SK-N-SH treated with all-trans-retinoic acid at 6 μM for 48 hours (cell line): ENCODE data around the gene DUS4L.

Experiments used
- ATAC-seq: fragments of 200-7000 bp; cut with Tn5 transposase; 3 replicates; pipeline ENCODE4 v1.9.1; 2020; ENCODE audit warnings: mild to moderate bottlenecking, moderate library complexity
- BACH2 ChIP-seq: fragments of 250-450 bp; sonication (Bioruptor Pico); IDR thresholded peaks from 2 replicates; pipeline ENCODE4 v1.9.0; 2021; ENCODE audit warnings: mild to moderate bottlenecking, borderline replicate concordance
- CSDC2 ChIP-seq: fragments of 250-450 bp; sonication (Bioruptor Pico); IDR thresholded peaks from 2 replicates; pipeline ENCODE4 v1.5.0; 2020; ENCODE audit warnings: mild to moderate bottlenecking, moderate library complexity
- ESRRG ChIP-seq: fragments of 250-450 bp; sonication (Bioruptor Pico); IDR thresholded peaks from 2 replicates; pipeline ENCODE4 v1.6.1; 2021; ENCODE audit warnings: mild to moderate bottlenecking
- GLIS3 ChIP-seq: fragments of 250-450 bp; sonication (Bioruptor Pico); IDR thresholded peaks from 2 replicates; pipeline ENCODE4 v1.5.0; 2020; ENCODE audit warnings: mild to moderate bottlenecking, moderate library complexity
- ISL1 ChIP-seq: fragments of 250-450 bp; sonication (Bioruptor Pico); IDR thresholded peaks from 2 replicates; pipeline ENCODE4 v2.1.2; 2022; ENCODE audit warnings: mild to moderate bottlenecking, moderate library complexity
- OSR1 ChIP-seq: fragments of 250-450 bp; sonication (Bioruptor Pico); IDR thresholded peaks from 2 replicates; pipeline ENCODE4 v1.8.0; 2022; ENCODE audit warnings: moderate library complexity, mild to moderate bottlenecking, inconsistent platforms
- SNAI2 ChIP-seq: fragments of 250-450 bp; sonication (Bioruptor Pico); IDR thresholded peaks from 2 replicates; pipeline ENCODE4 v1.5.0; 2020; ENCODE audit warnings: mild to moderate bottlenecking, moderate library complexity
- TCF4 ChIP-seq: fragments of 250-450 bp; sonication (Bioruptor Pico); IDR thresholded peaks from 2 replicates; pipeline ENCODE4 v1.8.0; 2021; ENCODE audit warnings: mild to moderate bottlenecking, moderate library complexity, borderline replicate concordance
- TOX ChIP-seq: fragments of 250-450 bp; sonication (Bioruptor Pico); IDR thresholded peaks from 2 replicates; pipeline ENCODE4 v1.8.0; 2021; ENCODE audit warnings: mild to moderate bottlenecking, moderate library complexity, borderline replicate concordance
- ZC3H10 ChIP-seq: fragments of 250-450 bp; sonication (Bioruptor Pico); IDR thresholded peaks from 2 replicates; pipeline ENCODE4 v1.5.1; 2021; ENCODE audit warnings: mild to moderate bottlenecking, moderate library complexity
- ZFP3 ChIP-seq: fragments of 250-450 bp; sonication (Bioruptor Pico); IDR thresholded peaks from 2 replicates; pipeline ENCODE4 v1.5.0; 2020; ENCODE audit warnings: mild to moderate bottlenecking, moderate library complexity
- ZFP30 ChIP-seq: fragments of 450-650 bp; formaldehyde crosslinking; IDR thresholded peaks from 2 replicates; pipeline ENCODE4 v1.5.0; 2022; ENCODE audit warnings: mild to moderate bottlenecking, moderate library complexity
- ZNF8 ChIP-seq: fragments of 450-650 bp; formaldehyde crosslinking; IDR thresholded peaks from 2 replicates; pipeline ENCODE4 v1.5.0; 2020; ENCODE audit warnings: mild to moderate bottlenecking, moderate library complexity
- TF ChIP-seq, protein P1 (sequence below): fragments of 250-450 bp; sonication (Bioruptor Pico); IDR thresholded peaks from 2 replicates; pipeline ENCODE4 v1.5.0; 2020; ENCODE audit warnings: mild to moderate bottlenecking, moderate library complexity
- TF ChIP-seq, protein P2 (sequence below): fragments of 250-450 bp; sonication (Bioruptor Pico); IDR thresholded peaks from 2 replicates; pipeline ENCODE4 v1.8.0; 2021; ENCODE audit warnings: low read depth, mild to moderate bottlenecking, moderate library complexity, borderline replicate concordance
- TF ChIP-seq, protein P3 (sequence below): fragments of 250-450 bp; sonication (Bioruptor Pico); IDR thresholded peaks from 2 replicates; pipeline ENCODE4 v1.5.1; 2020; ENCODE audit warnings: low read depth, mild to moderate bottlenecking, moderate library complexity
- TF ChIP-seq, protein P4 (sequence below): fragments of 250-450 bp; sonication (Bioruptor Pico); IDR thresholded peaks from 2 replicates; pipeline ENCODE4 v1.8.0; 2020; ENCODE audit warnings: mild to moderate bottlenecking, moderate library complexity, borderline replicate concordance

DUS4L gene

DNA sequence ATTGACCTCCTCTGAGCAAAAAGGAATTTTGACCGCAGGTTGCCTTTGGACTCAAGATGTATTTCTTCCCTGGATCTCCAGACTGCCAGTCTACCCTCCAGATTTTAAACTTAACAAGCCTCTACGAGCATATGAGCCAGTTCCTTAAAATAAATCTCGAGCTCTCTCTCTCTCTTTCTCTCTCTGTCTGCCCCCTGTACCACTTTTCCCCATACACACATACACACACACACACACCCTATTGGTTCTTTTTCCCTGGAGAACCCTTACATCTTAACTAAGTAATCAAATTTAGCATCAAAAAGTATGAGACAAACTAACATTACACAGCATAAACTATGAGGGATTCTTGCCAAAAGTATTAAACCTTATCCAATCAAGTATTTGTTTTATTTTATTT is 27.6 kb downstream of the DUS4L start:
- TF ChIP-seq, protein P1, sequence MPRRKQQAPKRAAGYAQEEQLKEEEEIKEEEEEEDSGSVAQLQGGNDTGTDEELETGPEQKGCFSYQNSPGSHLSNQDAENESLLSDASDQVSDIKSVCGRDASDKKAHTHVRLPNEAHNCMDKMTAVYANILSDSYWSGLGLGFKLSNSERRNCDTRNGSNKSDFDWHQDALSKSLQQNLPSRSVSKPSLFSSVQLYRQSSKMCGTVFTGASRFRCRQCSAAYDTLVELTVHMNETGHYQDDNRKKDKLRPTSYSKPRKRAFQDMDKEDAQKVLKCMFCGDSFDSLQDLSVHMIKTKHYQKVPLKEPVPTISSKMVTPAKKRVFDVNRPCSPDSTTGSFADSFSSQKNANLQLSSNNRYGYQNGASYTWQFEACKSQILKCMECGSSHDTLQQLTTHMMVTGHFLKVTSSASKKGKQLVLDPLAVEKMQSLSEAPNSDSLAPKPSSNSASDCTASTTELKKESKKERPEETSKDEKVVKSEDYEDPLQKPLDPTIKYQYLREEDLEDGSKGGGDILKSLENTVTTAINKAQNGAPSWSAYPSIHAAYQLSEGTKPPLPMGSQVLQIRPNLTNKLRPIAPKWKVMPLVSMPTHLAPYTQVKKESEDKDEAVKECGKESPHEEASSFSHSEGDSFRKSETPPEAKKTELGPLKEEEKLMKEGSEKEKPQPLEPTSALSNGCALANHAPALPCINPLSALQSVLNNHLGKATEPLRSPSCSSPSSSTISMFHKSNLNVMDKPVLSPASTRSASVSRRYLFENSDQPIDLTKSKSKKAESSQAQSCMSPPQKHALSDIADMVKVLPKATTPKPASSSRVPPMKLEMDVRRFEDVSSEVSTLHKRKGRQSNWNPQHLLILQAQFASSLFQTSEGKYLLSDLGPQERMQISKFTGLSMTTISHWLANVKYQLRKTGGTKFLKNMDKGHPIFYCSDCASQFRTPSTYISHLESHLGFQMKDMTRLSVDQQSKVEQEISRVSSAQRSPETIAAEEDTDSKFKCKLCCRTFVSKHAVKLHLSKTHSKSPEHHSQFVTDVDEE (CRISPR knock-in tag) = no peak
- TF ChIP-seq ZNF8 (no peak), SNAI2 (no peak), ISL1 (CRISPR knock-in tag) (peak; percentile 39; the same call in 1 of the 2 replicates)
- TF ChIP-seq, protein P2, sequence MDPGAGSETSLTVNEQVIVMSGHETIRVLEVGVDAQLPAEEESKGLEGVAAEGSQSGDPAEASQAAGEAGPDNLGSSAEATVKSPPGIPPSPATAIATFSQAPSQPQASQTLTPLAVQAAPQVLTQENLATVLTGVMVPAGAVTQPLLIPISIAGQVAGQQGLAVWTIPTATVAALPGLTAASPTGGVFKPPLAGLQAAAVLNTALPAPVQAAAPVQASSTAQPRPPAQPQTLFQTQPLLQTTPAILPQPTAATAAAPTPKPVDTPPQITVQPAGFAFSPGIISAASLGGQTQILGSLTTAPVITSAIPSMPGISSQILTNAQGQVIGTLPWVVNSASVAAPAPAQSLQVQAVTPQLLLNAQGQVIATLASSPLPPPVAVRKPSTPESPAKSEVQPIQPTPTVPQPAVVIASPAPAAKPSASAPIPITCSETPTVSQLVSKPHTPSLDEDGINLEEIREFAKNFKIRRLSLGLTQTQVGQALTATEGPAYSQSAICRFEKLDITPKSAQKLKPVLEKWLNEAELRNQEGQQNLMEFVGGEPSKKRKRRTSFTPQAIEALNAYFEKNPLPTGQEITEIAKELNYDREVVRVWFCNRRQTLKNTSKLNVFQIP (CRISPR knock-in tag) = no peak
- TF ChIP-seq, all 23 proteins: peak for 1
- no peak for ATAC-seq

DNA sequence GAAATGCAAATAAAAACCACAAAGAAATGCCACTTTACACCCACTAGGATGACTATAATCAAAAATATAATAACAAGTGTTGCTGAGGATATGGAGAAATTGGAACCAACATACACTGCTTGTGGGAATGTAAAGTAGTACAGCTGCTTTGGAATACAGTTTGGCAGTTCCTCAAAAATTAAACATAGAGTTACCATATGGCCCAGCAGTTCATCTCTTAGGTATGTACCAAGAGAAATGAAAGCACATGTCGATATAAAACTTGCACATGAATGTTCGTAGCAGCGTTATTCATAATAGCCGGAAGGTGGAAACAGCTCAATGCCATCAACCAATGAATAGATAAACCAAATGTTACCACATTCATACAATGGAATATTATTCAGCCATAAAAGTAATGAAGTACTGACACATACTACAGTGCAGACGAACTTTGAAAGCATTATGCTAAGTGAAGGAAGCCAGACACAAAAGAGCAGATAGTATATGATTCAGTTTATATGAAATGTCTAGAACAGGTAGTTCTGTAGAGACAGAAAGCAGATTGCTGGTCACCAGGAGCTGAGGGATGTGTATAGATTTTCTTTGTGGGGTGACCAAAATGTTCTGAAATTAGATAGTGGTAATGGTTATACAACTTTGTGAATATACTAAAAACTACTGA is 28.7 kb downstream of the DUS4L start:
- ATAC-seq = peak; percentile 70
- no peak; the same call in 1 of the 2 replicates for TF ChIP-seq TOX
- TF ChIP-seq CSDC2 (CRISPR knock-in tag) = no peak
- TF ChIP-seq ISL1 (CRISPR knock-in tag) = 0 out of 2 replicates have a peak, but pooled peaks have one; percentile 15
- 0 out of 2 replicates have a peak, but pooled peaks have one; percentile 28 for TF ChIP-seq ZNF8
- TF ChIP-seq TCF4 (CRISPR knock-in tag) = no peak
- TF ChIP-seq ZC3H10 = no peak
- TF ChIP-seq GLIS3 (CRISPR knock-in tag) = no peak

DNA sequence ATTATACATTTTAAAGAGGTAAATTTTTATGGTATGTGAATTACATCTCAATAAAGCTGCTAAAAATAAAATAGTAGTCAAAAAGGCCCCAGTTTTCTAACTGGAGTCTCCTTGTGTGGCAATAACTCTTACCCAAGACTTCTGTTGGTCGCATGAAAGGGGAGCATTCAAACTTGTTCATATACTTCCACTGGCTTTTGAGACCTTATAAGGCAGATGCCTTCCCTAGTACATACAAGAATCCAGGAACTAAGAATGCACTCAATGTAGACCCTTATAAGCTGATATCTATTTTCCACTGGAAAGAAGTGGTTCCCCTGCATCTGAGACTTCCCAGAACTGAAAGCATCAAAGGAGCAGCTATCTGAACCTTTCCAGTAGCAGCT is 29.2 kb downstream of the DUS4L start:
- no peak for TF ChIP-seq ISL1 (CRISPR knock-in tag)
- TF ChIP-seq, protein P2 (CRISPR knock-in tag) = no peak
- no peak for TF ChIP-seq OSR1 (CRISPR knock-in tag)
- TF ChIP-seq ZFP30 (CRISPR knock-in tag) = no peak
- TF ChIP-seq TCF4 (CRISPR knock-in tag) = no peak
- TF ChIP-seq TOX = no peak
- TF ChIP-seq CSDC2 (CRISPR knock-in tag) = no peak
- no peak for TF ChIP-seq SNAI2
- TF ChIP-seq, protein P3, sequence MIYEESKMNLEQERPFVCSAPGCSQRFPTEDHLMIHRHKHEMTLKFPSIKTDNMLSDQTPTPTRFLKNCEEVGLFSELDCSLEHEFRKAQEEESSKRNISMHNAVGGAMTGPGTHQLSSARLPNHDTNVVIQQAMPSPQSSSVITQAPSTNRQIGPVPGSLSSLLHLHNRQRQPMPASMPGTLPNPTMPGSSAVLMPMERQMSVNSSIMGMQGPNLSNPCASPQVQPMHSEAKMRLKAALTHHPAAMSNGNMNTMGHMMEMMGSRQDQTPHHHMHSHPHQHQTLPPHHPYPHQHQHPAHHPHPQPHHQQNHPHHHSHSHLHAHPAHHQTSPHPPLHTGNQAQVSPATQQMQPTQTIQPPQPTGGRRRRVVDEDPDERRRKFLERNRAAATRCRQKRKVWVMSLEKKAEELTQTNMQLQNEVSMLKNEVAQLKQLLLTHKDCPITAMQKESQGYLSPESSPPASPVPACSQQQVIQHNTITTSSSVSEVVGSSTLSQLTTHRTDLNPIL (CRISPR knock-in tag) = no peak
- TF ChIP-seq, protein P4, sequence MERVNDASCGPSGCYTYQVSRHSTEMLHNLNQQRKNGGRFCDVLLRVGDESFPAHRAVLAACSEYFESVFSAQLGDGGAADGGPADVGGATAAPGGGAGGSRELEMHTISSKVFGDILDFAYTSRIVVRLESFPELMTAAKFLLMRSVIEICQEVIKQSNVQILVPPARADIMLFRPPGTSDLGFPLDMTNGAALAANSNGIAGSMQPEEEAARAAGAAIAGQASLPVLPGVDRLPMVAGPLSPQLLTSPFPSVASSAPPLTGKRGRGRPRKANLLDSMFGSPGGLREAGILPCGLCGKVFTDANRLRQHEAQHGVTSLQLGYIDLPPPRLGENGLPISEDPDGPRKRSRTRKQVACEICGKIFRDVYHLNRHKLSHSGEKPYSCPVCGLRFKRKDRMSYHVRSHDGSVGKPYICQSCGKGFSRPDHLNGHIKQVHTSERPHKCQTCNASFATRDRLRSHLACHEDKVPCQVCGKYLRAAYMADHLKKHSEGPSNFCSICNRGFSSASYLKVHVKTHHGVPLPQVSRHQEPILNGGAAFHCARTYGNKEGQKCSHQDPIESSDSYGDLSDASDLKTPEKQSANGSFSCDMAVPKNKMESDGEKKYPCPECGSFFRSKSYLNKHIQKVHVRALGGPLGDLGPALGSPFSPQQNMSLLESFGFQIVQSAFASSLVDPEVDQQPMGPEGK (CRISPR knock-in tag) = no peak
- ATAC-seq = peak; percentile 7; the same call in 1 of the 3 replicates

DNA sequence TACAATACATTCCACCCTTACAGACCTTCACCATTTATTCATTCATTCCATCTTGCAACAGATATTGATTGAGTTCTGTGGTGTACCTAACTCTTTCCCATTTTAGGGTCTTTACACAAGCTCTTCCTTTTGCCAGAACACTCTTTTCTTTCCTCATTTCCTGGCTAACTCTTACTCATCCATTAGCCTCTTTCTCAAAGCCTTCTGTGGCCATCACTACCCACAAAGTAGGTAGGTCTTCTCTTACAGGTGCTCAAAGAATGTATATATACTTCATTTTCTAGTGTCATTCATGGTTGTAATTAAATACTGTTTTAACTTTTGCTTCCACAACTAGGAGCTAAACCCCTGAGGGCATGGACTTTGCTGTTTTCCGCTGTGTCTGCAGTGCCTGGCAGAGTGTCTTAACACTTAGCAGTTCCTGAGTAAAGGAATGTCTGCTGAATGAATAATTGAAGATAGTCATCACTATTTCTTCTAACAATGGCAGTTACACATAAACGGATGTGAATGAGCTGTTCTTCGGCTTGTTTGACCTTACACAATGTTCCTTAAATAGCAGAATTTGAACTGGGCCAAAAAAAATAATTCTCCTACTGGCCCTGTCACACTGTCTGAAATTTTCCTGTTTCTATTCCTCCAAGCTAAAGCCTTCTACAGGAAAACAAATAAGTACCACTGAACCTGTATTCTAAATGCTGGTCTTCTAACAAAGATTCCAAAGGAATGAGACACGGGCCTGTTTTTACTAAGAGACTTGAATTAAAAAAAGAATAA is 31.4 kb downstream of the DUS4L start:
- peak; percentile 86 for ATAC-seq
- no peak for TF ChIP-seq SNAI2
- TF ChIP-seq ZNF8 = no peak
- TF ChIP-seq BACH2 (CRISPR knock-in tag) = no peak
- TF ChIP-seq ZFP3 (CRISPR knock-in tag) = peak; percentile 29; the same call in 1 of the 2 replicates
- TF ChIP-seq, protein P3 (CRISPR knock-in tag) = peak; percentile 29; the same call in 1 of the 2 replicates
- TF ChIP-seq, protein P2 (CRISPR knock-in tag) = no peak
- peak; percentile 87 for TF ChIP-seq ISL1 (CRISPR knock-in tag)
- no peak for TF ChIP-seq ESRRG (CRISPR knock-in tag)
